ENCODE results near the gene MOSMO.

- TF ChIP-seq POLR2A (IDR thresholded peaks at IDR 0.05; ENCODE audit: low read length) (no peak), GATA1 (IDR thresholded peaks at IDR 0.05; ENCODE audit: low read depth, low read length) (no peak)
Observed at GRCh38 chr16:22132801-22133200, 124.9 kb downstream of the MOSMO start.
